ENCODE measurements around the gene PHACTR3. TPM values are rescaled to one million over a fixed set of nuclear protein-coding genes. Genes with fewer than 3 reads are reported as not detected.

The PHACTR3 gene
- total and polyA plus RNA-seq, 10 donors, result 1.4 to 15.0 (median 8.6) TPM

DNA sequence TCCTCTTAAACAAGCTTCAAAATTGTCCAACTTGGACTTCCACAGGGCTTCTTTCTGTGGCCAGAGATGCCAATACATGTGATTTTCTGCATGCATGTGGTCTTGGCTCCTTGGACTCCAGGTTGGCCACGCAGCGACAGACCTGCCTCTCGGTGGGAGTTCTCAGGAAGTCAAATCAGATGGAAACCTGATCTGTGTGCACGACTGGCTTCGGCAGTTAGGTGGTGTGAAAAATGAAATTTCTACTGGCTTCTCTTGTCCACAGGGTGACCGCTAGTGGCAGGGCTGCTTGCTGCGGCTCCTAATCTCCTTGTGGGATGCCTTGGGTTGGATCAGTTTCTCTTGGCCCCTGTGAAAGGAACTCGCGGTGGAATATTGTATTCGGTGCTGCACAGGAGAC lies 57.3 kb downstream of the PHACTR3 start:
- DNase-seq, result no peak
- peaks cover 6 to 36% (median 31%) of the 10 kb centered on the region in 8 donors for H3K9me3 ChIP-seq
- intact Hi-C loops (cut with DNase I; ENCODE audit: low total_unique reads), result no loop called here
- no peak overlapping the region for H3K4me3 ChIP-seq
- WGBS, 5 donors, result 74 to 93% (median 77%) methylated on average over 10 of the region's 10 CpGs
- peaks cover 0 to 30% (median 0%) of the 10 kb centered on the region in 7 donors for H3K27me3 ChIP-seq (replicated peaks in 1 of 7)
- H3K4me1 ChIP-seq, result no peaks in the 10 kb centered on the region
- no peak for TF ChIP-seq POLR2A (IDR thresholded peaks at IDR 0.05)
- no peak for TF ChIP-seq POLR2AphosphoS5 (IDR thresholded peaks at IDR 0.05)
- TF ChIP-seq, protein P1, sequence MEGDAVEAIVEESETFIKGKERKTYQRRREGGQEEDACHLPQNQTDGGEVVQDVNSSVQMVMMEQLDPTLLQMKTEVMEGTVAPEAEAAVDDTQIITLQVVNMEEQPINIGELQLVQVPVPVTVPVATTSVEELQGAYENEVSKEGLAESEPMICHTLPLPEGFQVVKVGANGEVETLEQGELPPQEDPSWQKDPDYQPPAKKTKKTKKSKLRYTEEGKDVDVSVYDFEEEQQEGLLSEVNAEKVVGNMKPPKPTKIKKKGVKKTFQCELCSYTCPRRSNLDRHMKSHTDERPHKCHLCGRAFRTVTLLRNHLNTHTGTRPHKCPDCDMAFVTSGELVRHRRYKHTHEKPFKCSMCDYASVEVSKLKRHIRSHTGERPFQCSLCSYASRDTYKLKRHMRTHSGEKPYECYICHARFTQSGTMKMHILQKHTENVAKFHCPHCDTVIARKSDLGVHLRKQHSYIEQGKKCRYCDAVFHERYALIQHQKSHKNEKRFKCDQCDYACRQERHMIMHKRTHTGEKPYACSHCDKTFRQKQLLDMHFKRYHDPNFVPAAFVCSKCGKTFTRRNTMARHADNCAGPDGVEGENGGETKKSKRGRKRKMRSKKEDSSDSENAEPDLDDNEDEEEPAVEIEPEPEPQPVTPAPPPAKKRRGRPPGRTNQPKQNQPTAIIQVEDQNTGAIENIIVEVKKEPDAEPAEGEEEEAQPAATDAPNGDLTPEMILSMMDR (IDR thresholded peaks at IDR 0.05 in 8 of 11, conservative IDR thresholded peaks at IDR 0.05 in 3 of 11), result no peak
- no peak overlapping the region for H3K27ac ChIP-seq
- H3K36me3 ChIP-seq, result no peaks in the 10 kb centered on the region

DNA sequence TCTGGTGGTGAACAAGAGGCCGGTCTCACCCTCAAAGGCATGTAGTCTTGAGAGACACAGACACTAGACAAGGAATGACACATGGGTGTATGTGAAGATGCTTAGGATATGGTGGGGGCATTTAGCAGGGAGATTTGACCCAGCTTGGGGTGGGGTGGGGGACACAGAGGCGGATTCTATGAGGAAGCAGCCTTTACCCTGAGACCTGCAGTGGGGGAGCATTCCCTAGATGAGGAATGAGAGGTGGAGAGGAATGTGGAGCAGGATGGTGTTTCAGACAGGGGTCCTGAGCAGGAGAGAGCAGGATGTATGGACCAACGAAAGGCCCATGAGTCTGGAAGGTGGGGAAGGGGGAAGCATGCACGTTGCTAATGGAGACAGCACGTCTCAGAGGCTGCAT lies 57.8 kb downstream of the PHACTR3 start:
- no peaks in the 10 kb centered on the region for H3K4me1 ChIP-seq
- H3K4me3 ChIP-seq, result no peak overlapping the region
- H3K9me3 ChIP-seq, result peaks cover 6 to 31% (median 25%) of the 10 kb centered on the region in 8 donors
- DNase-seq, result no peak
- H3K27ac ChIP-seq, result no peak overlapping the region
- H3K36me3 ChIP-seq, result no peaks in the 10 kb centered on the region
- TF ChIP-seq POLR2AphosphoS5 (IDR thresholded peaks at IDR 0.05) (no peak), POLR2A (IDR thresholded peaks at IDR 0.05) (no peak)
- TF ChIP-seq, protein P1 (IDR thresholded peaks at IDR 0.05 in 8 of 11, conservative IDR thresholded peaks at IDR 0.05 in 3 of 11), result no peak
- intact Hi-C loops (cut with DNase I; ENCODE audit: low total_unique reads), result no loop called here
- 59 to 68% (median 66%) methylated on average over 5 of the region's 5 CpGs for WGBS, 5 donors
- H3K27me3 ChIP-seq (replicated peaks in 1 of 7), result peaks cover 0 to 30% (median 0%) of the 10 kb centered on the region in 7 donors

DNA sequence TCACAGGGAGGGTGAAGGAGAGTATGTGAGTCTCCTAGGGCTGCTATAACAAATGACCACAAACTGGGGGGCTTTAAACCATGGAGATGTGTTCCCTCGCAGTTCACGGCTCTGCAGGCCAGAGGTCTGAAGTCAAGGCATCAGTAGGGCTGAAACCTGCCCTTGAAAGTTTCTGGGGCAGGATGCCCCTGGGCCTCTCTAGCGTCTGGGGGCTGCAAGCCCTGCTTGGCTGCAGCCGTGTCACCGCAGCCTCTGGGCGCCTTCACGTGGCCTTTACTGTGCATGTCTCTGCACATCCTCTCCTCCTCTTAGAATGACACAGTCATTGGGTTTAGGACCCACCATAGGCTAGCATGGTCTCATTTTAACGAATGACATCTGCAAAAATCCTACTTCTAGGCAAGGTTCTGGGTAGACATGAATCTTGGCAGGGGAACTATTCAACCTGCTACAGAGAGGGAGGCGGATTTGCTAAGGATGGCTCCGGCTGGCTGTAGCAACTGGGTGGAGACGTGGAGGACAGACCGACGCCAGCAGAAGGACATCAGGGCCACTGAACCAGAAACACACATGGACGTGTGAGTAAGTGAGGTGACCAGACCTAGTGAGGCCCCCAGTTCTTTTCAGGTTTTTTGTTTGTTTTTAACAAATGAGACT lies 58.6 kb downstream of the PHACTR3 start:
- 83 to 88% (median 87%) methylated on average over 13 to 14 of the region's 14 CpGs for WGBS, 5 donors
- DNase-seq, result no peak
- TF ChIP-seq, protein P1 (IDR thresholded peaks at IDR 0.05 in 8 of 11, conservative IDR thresholded peaks at IDR 0.05 in 3 of 11), result no peak
- TF ChIP-seq POLR2AphosphoS5 (IDR thresholded peaks at IDR 0.05) (no peak), POLR2A (IDR thresholded peaks at IDR 0.05) (no peak)
- H3K27me3 ChIP-seq (replicated peaks in 1 of 7), result peaks cover 0 to 30% (median 0%) of the 10 kb centered on the region in 7 donors
- H3K9me3 ChIP-seq, result peaks cover 4 to 22% (median 17%) of the 10 kb centered on the region in 8 donors
- no peaks in the 10 kb centered on the region for H3K4me1 ChIP-seq
- H3K4me3 ChIP-seq, result no peak overlapping the region
- no peak overlapping the region for H3K27ac ChIP-seq
- no peaks in the 10 kb centered on the region for H3K36me3 ChIP-seq
- intact Hi-C loops (cut with DNase I; ENCODE audit: low total_unique reads), result no loop called here

DNA sequence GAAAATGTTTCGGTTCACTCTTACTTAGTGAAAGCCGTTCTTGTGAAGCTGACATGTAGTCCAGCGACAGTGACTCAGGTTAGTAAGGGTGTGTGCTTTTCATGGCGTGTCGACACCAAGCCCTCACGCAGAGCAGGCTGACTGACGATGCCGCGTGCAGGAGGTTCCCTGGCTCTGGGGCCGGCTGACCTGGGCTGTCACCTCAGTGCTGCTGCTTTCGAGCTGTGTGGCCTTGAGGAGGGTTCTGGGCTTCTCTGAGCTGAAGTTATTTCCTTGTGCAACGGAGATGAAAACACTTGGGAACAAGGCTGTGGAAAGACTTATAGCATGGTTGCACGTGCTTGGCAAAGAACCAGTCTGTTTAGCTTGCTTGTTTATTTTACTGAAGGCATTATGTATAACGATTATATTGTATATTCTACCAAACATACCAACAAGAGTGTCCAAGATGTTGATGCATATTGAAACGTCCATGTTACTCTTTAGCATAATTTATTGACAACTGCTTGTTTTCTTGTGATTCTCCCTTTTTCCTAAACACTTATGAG lies 59.2 kb downstream of the PHACTR3 start:
- H3K9me3 ChIP-seq, result peaks cover 0 to 16% (median 11%) of the 10 kb centered on the region in 8 donors
- intact Hi-C loops (cut with DNase I; ENCODE audit: low total_unique reads), result no loop called here
- no peaks in the 10 kb centered on the region for H3K4me1 ChIP-seq
- WGBS, 5 donors, result 79 to 87% (median 85%) methylated on average over 15 of the region's 15 CpGs
- H3K27ac ChIP-seq, result no peak overlapping the region
- no peaks in the 10 kb centered on the region for H3K36me3 ChIP-seq
- no peak for TF ChIP-seq POLR2A (IDR thresholded peaks at IDR 0.05)
- no peak for TF ChIP-seq POLR2AphosphoS5 (IDR thresholded peaks at IDR 0.05)
- TF ChIP-seq, protein P1 (IDR thresholded peaks at IDR 0.05 in 8 of 11, conservative IDR thresholded peaks at IDR 0.05 in 3 of 11), result no peak
- no peak overlapping the region for H3K4me3 ChIP-seq
- H3K27me3 ChIP-seq (replicated peaks in 1 of 7), result peaks cover 0 to 30% (median 0%) of the 10 kb centered on the region in 7 donors
- peak; percentile 46 for DNase-seq

Measured in spleen (tissue), 11 donors.